OCI-M2 (cell line): ENCODE results near the gene HTT.

ENCODE experiments used
- DNase-seq: peaks from one replicate; lab custom pipeline; 2025; ENCODE audit not compliant: unreplicated experiment; lab: John Stamatoyannopoulos, UW

Gene HTT

GRCh38 chr4:3217266-3217665 is 142.8 kb downstream of the HTT start:
- DNase-seq, result no peak

- DNase-seq, result no peak
Measured at GRCh38 chr4:3217771-3218170, 143.3 kb downstream of the HTT start.

DNA sequence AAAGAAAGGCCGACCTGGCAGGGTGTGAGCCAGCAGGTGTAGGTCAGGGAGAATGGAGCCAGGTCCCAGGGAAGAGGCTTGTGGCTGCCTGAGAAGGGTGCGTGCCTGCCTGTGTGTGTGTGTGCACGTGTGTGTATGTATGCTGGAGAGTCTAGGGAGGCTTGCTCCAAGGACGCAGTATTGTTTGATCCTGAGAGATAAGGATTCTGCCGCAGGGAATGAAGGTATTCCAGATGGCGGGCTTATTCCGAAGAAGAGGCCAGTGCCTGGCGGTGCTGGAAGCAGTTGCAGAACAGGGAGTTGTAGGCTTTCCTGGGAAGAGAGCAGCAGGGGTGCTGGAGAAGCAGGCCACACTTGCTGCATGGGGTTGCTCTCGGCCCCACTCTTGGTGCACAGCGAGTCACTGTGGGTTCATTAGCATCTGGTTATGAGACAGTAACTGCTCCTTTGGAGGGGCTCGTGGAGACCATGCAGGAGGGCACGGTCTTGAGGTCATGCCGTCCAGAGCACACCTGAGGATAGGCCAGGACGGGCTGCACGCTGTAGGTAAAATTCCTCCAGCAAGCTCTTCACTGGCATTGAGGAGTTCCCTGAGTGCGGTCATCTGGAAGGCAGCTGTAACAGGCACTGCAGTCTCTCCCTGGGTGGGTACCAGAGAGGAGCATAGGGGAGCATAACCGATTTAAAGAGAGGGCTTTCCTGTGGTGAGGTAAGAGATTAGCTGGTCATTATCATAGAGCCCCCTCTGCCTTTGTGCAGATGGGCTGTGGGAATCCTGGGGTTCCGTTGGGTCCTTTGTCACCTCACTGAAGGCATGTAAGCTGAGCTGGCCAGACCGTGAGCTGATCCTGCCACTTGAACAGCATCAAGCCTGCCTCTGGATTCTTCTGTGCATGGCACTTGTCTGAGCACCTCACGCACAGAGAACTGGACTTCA is 144.6 kb downstream of the HTT start:
- DNase-seq, result no peak

DNA sequence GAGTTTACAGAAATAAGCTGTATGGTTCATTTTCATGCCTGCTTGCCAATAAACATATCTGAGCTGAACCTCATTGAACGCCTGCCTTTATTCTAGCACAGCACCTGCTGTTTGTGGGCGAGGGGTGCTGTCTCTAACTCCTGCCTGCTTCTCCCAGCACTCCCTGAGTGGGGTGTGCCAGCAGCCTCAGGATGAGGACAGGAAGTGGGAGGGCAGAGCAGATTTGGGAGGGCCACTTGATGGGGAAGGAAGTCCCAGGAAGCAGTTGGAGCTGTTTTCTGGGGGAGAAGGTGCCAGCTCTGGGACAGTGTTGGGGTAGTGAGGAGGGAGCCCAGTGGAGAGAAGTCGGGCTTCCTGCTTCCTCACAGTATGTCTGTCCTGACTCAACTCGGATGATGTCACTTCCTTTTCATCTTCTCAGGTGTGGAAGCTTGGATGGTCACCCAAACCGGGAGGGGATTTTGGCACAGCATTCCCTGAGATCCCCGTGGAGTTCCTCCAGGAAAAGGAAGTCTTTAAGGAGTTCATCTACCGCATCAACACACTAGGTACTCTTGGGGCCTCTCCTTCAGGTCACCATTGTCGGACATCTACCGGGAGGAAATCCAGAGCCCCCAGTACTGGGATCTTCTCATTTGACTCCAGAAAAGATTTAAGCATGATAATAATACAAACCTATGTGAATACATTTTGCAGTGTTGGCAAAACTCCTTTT is 145.4 kb downstream of the HTT start:
- DNase-seq, result no peak

GRCh38 chr4:3220476-3221183 is 146.1 kb downstream of the HTT start:
- DNase-seq, result no peak

DNA sequence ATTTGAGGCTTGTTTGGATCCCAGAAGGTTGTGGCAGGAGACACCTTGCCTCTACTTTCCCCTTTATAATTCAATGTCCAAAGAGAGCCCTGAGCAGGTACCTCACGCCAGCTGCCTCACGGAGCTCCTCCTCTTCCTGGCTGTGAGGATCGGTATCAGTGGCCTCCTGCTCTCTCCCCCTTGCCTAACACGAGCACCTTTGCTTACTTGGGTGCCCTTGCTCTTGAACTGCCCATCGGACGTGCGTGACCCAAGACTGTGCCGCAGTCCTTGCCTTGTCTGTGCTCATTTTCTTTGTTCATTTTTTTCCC is 146.7 kb downstream of the HTT start:
- DNase-seq, result no peak

DNA sequence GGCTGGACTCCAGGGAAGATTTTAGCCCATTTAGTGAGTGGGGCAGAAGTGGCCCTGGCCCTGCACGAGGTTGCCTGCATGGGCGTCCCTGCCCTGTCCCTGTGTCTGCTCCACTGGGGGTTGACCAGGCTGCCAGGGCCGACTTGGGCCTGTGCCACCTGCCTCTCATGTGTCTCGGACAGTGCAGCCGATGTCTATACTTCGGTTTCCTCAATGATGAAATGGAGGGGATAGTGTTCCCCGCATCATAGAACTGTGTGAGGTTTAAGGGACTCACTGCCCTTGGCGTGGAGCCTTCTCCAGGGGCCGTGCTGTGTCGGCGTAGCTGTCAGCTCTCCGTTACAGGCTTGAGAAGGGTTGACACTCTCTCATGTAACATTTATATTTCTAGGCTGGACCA is 147.5 kb downstream of the HTT start:
- DNase-seq, result no peak

GRCh38 chr4:3223346-3223745 is 148.9 kb downstream of the HTT start:
- DNase-seq, result no peak

- DNase-seq, result no peak
Measured at GRCh38 chr4:3223956-3224748, 149.7 kb downstream of the HTT start.

- DNase-seq, result no peak
Measured at GRCh38 chr4:3225071-3225850, 150.8 kb downstream of the HTT start.

DNA sequence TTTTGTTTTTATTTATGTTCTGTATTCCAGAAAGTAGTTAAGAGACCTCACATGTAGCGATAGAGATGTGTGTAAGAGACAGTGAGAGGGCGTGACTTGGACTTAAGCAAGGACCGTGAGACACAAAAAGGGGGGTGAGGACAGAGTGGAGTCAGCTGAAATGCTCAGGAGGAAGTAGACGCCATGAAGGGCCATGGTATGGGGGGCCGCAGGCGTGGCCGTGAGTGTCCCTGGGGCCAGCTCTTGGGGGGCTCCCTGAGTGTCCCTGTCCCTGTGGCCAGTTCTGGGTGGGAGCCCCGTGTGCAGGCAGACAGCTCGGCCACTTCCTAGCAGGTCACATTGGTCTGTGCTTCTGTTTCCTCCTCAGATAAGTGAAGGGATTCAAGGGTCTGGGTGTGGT is 151.5 kb downstream of the HTT start:
- no peak for DNase-seq

GRCh38 chr4:3226467-3226866 is 152.0 kb downstream of the HTT start:
- DNase-seq, result no peak

GRCh38 chr4:3226944-3227343 is 152.5 kb downstream of the HTT start:
- DNase-seq, result no peak

DNA sequence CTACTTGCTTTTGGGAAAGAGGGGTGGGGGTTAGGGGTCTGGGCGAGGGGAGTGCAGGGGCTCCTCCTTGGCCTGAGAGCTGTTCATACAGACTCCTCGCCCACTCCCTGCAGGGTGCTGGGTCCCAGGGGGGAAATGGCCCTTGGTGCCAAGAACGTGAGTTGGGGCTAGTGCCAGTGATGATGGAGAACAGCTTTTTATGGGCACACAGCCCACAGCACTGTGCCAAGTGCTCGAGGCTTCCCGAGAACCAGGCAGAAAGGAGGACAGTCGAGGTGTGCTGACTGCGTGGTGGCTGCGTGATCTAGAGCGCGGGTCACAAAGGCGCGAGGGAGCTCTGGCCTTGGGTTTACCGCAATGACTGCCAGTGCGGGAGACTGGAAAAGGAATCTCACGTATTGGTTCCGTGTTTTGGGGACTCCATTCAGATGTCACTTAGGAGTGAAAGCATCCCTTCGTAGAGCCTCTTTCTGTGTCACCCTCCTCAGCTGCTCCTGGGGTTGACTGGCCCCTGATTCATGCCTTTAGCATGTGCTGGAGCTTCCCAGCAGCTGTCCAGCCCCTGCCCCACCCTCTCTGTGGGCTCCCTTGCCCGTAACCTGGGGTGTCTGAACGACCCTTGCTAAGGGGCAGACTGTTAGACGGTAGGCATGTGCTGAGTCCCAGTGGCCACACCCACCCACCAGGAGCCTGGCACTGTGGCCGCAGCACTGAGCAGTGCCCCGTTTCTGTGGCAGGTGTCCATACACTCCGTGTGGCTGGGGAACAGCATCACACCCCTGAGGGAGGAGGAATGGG is 153.6 kb downstream of the HTT start:
- no peak for DNase-seq

- DNase-seq, result no peak
Measured at GRCh38 chr4:3228881-3229280, 154.4 kb downstream of the HTT start.

DNA sequence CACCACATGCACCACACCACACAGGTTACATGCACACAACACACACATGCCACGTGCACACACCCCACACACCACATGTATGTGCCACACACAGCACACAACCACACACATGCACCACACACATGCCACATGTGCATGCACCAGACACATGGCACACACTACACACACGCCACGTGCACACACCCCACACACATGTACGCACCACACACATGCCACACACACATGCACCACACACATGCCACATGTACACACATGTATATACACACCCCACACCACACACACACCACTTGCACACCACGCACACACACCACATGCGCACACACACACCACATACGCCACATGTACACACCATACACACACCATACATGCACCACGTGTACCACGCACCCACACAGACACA is 154.8 kb downstream of the HTT start:
- no peak for DNase-seq

- DNase-seq, result no peak
Measured at GRCh38 chr4:3229964-3230363, 155.5 kb downstream of the HTT start.

- no peak for DNase-seq
Measured at GRCh38 chr4:3231471-3231870, 157.0 kb downstream of the HTT start.

- no peak for DNase-seq
Measured at GRCh38 chr4:3232001-3232400, 157.5 kb downstream of the HTT start.

- no peak for DNase-seq
Measured at GRCh38 chr4:3232871-3233271, 158.4 kb downstream of the HTT start.
